ENCODE data around the gene ZSWIM4. TPM values are rescaled to one million over a fixed set of nuclear protein-coding genes. Genes with fewer than 3 reads are reported as not detected.

The ZSWIM4 gene
- total and polyA plus RNA-seq, 2 of the 13 experiments (the other 11 are each of a cell fraction or from before 2014, with no cell fraction given): 0.33 to 0.86 TPM

- no peak for TF ChIP-seq TBL1XR1 (IDR thresholded peaks at IDR 0.05; ENCODE audit: borderline replicate concordance, low read length, partially characterized antibody)
- TF ChIP-seq ZKSCAN8 (CRISPR knock-in tag; IDR thresholded peaks at IDR 0.05; ENCODE audit: borderline replicate concordance): no peak
- TF ChIP-seq ZNF20 (CRISPR knock-in tag; IDR thresholded peaks at IDR 0.05): no peak
- peak; percentile 66 for TF ChIP-seq ZFY (CRISPR knock-in tag; IDR thresholded peaks at IDR 0.05)
- peak; percentile 68 for TF ChIP-seq ZNF501 (CRISPR knock-in tag; IDR thresholded peaks at IDR 0.05)
- TF ChIP-seq LCORL (IDR thresholded peaks at IDR 0.05): no peak
- 0 out of 2 replicates have a peak, but pooled peaks have one; percentile 45 for TF ChIP-seq LCORL (CRISPR knock-in tag; IDR thresholded peaks at IDR 0.05)
- TF ChIP-seq MYC (CRISPR knock-in tag; IDR thresholded peaks at IDR 0.05; ENCODE audit: borderline replicate concordance): peak; percentile 30; the same call in 1 of the 2 replicates
- TF ChIP-seq ISL2 (CRISPR knock-in tag; IDR thresholded peaks at IDR 0.05): no peak; the same call in 1 of the 2 replicates
- peak; percentile 55; the same call in 1 of the 2 replicates for TF ChIP-seq TAF1 (CRISPR knock-in tag; IDR thresholded peaks at IDR 0.05)
- TF ChIP-seq KIAA2018 (CRISPR knock-in tag; IDR thresholded peaks at IDR 0.05; ENCODE audit: borderline replicate concordance): no peak
- TF ChIP-seq, protein P1, sequence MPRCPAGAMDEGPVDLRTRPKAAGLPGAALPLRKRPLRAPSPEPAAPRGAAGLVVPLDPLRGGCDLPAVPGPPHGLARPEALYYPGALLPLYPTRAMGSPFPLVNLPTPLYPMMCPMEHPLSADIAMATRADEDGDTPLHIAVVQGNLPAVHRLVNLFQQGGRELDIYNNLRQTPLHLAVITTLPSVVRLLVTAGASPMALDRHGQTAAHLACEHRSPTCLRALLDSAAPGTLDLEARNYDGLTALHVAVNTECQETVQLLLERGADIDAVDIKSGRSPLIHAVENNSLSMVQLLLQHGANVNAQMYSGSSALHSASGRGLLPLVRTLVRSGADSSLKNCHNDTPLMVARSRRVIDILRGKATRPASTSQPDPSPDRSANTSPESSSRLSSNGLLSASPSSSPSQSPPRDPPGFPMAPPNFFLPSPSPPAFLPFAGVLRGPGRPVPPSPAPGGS (CRISPR knock-in tag; IDR thresholded peaks at IDR 0.05): peak; percentile 84; the same call in 1 of the 2 replicates
- no peak for TF ChIP-seq PHF5A (CRISPR knock-in tag; IDR thresholded peaks at IDR 0.05; ENCODE audit: low read depth, unreplicated experiment)
- TF ChIP-seq GABPB1 (CRISPR knock-in tag; IDR thresholded peaks at IDR 0.05): peak; percentile 75
- TF ChIP-seq RFXAP (CRISPR knock-in tag; IDR thresholded peaks at IDR 0.05; ENCODE audit: borderline replicate concordance): 0 out of 2 replicates have a peak, but pooled peaks have one; percentile 57
- TF ChIP-seq, protein P2, sequence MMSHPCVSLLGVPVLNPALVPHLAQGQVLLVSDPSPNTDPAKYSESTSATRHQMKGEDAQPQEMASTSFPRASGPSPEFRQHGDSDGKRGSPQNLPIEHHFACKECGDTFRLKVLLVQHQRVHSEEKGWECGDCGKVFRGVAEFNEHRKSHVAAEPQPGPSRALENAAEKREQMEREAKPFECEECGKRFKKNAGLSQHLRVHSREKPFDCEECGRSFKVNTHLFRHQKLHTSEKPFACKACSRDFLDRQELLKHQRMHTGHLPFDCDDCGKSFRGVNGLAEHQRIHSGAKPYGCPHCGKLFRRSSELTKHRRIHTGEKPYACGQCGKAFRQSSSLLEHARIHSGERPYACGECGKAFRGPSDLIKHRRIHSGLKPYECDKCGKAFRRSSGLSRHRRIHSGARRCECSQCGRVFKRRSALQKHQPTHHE (CRISPR knock-in tag; IDR thresholded peaks at IDR 0.05; ENCODE audit: borderline replicate concordance): 0 out of 2 replicates have a peak, but pooled peaks have one; percentile 52
- TF ChIP-seq MLLT10 (CRISPR knock-in tag; IDR thresholded peaks at IDR 0.05): no peak
- no peak for TF ChIP-seq PCBP1 (IDR thresholded peaks at IDR 0.05; ENCODE audit: borderline replicate concordance, low read depth, low read length)
- no peak for TF ChIP-seq NBN (conservative IDR thresholded peaks at IDR 0.05)
Measured at GRCh38 chr19:13833330-13834243, 38.3 kb downstream of the ZSWIM4 start (continued).
